Skeletal muscle cell (primary cell): ENCODE measurements around the gene AGRN.

Experiments
- DNase-seq: peaks from one replicate; pipeline ENCODE4 v3.0.0-alpha.2; 2010; ENCODE audit warnings: low read depth
- H3K4me3 ChIP-seq: 2 replicates; pipeline ENCODE4 v1.5.1; 2011; ENCODE audit warnings: low read depth, mild to moderate bottlenecking, control low read depth, low read length, moderate library complexity

AGRN gene

GRCh38 chr1:1083416-1084371, 63.8 kb downstream of the AGRN start:
- H3K4me3 ChIP-seq: no peak overlapping the region
- DNase-seq: no peak

DNA sequence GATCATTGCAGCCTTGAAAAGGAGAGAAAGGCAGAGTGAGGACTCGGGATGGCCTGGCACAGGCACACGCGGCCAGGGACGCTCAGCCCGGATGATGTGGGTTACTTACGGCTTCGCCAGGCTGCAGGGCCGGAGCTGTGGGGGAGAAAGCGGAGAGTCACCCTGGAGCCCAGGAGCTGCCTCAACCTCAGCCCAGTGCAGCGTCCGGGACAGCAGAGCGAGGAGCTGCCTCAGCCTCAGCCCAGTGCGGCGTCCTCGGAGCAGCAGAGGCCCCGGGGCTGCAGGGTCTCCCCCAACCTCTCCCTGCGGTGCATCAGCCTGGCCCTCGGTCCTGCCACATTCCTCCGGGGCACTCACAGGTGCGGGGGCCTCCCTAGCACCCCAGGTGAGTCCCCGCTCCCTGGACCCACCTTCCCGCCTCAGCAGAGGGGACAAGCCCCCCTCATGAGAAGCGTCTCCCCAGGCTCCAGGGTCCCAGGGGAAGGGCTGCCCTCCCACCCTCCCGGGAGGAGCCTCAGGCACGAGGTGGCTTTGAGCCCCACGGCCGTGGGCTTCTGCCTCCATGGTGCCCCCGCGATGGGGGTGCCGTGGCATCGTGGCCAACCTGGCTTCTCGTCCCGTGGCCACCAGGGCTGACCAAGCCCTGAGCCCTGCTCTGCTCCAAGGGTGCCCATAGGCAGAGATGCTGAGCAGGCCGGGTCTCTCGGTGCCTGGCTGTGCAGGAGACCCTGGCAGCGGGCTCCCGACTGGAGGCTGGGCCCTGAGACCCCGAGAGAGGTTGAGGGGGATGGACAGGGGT, 64.7 kb downstream of the AGRN start:
- H3K4me3 ChIP-seq: no peak overlapping the region
- no peak for DNase-seq

GRCh38 chr1:1085171-1085841, 65.4 kb downstream of the AGRN start:
- no peak overlapping the region for H3K4me3 ChIP-seq
- DNase-seq: no peak

- DNase-seq: no peak
- no peak overlapping the region for H3K4me3 ChIP-seq
These were observed 66.3 kb downstream of the AGRN start for GRCh38 chr1:1085911-1086841.

DNA sequence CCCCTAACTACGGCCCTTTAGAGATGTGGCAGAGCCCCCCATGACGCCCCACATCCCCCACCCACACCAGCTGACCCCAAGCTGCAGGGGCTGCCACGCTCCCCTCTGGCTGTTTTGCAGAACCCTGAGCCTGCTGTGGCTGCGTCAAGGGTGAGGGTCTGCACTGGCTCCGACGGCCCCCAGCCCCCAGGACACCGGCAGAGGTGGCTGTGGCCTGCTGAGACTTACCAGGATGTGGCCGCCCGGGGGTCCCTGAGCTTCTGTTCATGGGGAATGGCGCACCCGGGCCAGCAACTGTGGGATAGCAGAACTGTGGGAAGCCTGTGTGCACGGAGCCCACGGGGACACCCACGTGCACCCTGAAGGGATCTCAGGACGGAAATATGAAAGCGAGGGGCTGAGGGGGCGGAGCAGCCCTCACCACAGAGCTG, 67.0 kb downstream of the AGRN start:
- no peak overlapping the region for H3K4me3 ChIP-seq
- no peak for DNase-seq

DNA sequence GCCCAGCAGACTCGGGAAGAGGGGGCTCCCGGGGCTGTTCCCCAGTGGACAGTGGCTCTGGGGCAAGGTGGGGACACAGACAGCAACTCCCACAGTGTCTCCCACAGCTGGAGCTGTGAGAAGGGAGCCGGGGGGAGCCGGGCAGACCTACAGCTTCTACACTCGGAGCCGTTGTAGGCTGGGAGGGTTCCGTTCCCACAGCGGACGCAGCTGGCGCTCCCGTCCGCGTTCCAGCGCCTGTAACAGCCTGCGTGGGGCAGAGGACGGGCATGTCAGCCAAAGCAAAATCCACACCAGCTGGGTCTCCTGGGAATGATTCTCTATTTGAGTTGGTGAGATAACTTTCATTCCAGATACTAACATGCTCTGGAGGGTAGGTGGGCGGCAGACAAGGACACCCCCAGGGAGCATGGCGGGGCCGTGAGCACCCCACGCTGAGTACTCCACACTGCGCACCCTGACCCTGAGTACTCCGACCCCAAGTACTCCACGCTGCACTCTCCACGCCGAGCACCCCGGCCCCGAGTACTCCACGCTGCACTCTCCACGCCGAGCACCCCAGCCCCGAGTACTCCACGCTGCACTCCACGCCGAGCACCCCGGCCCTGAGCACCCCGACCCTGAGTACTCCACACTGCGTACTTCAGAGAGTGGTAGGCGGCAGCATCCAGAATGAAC, 67.6 kb downstream of the AGRN start:
- DNase-seq: no peak
- no peak overlapping the region for H3K4me3 ChIP-seq

DNA sequence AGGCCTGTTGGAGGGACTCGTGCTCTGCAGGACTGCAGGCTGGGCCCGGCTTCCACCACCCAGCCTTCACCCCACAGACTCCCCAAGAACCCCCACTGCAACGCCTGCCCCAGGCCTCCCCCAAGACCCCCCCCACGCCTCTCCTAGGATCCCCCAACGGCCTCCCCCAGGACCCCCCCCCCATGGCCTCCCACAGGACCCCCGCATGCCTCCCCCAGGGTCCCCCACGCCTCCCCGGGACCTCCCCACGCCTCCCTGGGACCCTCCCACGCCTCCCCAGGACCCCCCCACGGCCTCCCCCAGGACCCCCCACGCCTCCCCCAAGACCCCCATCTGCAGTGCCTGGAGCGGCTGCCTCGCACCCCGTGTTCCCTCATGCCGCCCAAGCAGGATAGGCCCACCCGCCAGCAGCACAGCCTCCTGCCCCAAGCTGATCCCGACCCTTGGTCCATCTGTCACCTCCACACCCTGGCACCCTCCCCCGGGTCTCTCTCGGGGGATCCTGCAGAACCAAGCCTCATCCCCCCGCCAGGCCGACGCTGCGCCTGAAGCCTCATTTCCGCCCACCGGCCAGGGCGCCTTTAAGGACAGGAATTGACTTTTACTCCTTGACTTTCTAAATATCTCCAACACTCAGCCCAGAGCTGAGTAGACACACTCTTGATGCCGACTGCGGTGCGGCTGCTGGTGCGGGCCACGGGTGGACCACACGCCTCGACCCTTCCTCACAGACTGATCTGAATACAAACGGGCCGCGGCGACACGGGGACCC, 68.3 kb downstream of the AGRN start:
- H3K4me3 ChIP-seq: no peak overlapping the region

GRCh38 chr1:1088801-1089680, 69.1 kb downstream of the AGRN start:
- H3K4me3 ChIP-seq: no peak overlapping the region
- DNase-seq: no peak

More for the DNA sequence above, 68.3 kb downstream of the AGRN start:
- no peak for DNase-seq

GRCh38 chr1:1089731-1090423, 70.0 kb downstream of the AGRN start:
- no peak overlapping the region for H3K4me3 ChIP-seq
- no peak for DNase-seq

DNA sequence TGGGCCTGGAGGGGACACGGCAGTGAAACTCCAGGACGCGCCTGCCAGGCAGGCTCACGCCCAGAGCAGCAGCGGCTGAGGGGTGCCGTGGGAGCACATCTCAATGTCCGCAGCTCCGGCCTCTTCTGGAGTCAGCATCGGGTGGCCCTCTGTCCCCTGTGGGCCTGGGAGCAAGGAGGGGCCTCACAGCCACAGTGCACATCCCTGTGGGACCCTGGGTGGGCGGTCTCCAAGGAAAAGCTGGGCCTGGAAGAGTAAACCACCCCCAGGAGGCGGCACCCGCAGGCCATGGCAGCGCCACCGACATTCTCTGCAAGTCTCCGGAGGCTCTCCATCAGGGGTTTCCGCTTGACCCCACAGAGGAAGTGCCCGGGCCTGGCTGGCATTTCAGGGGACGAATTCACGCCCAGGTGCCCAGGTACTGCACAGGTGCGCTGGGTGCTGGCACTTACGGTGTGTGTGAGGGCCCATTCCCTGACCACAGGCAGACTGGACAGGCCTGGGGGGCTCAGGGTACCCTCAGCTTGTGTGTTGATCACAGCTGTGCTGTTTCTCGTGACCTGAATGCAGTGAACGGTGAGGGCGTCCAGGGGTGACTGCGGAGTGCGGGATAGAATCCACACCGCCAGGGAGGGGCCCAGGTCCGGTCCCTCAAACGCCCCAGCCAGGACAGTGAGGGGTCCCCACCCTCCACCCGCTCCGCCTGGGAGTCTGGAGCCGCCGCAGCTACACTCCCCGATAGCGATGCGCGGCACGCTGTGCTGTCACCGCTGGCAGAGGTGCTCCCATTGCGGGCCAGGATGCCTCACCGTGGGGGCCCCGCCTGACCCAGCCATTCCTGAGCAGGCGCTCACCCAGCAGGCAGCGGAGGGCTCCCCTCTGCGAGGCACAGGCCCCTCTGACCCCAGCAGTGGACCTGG, 70.8 kb downstream of the AGRN start:
- no peak overlapping the region for H3K4me3 ChIP-seq

GRCh38 chr1:1091344-1092148, 71.6 kb downstream of the AGRN start:
- no peak for DNase-seq
- H3K4me3 ChIP-seq: no peak overlapping the region

More for the DNA sequence above, 70.8 kb downstream of the AGRN start:
- DNase-seq: no peak

- no peak overlapping the region for H3K4me3 ChIP-seq
- DNase-seq: no peak
These were observed 72.4 kb downstream of the AGRN start for GRCh38 chr1:1092149-1092855.

- no peak overlapping the region for H3K4me3 ChIP-seq
- no peak for DNase-seq
These were observed 73.1 kb downstream of the AGRN start for GRCh38 chr1:1092894-1093609.
